ENCODE data around the gene SUGCT. TPM values are rescaled to one million over a fixed set of nuclear protein-coding genes. Genes with fewer than 3 reads are reported as not detected.
A peak's percentile ranks its signal among the peaks of the same experiment; 100 is the strongest.

Gene SUGCT
- total RNA-seq, 1 donor from 2014 or later, result 3.1 TPM

- no peak for DNase-seq (ENCODE audit: extremely low read depth, low read depth, low spot score)
Measured at GRCh38 chr7:40549372-40550039, 414.7 kb downstream of the SUGCT start.

GRCh38 chr7:40551685-40552576, 417.1 kb downstream of the SUGCT start:
- peak; percentile 54 for DNase-seq (ENCODE audit: extremely low read depth, low read depth, low spot score)

- DNase-seq (ENCODE audit: extremely low read depth, low read depth, low spot score), result no peak
Measured at GRCh38 chr7:40560672-40561071, 425.9 kb downstream of the SUGCT start.

- DNase-seq (ENCODE audit: extremely low read depth, low read depth, low spot score), result no peak
Measured at GRCh38 chr7:40566879-40567278, 432.1 kb downstream of the SUGCT start.

- no peak for DNase-seq (ENCODE audit: extremely low read depth, low read depth, low spot score)
Measured at GRCh38 chr7:40569326-40569725, 434.5 kb downstream of the SUGCT start.

GRCh38 chr7:40570223-40570622, 435.4 kb downstream of the SUGCT start:
- no peak for DNase-seq (ENCODE audit: extremely low read depth, low read depth, low spot score)

GRCh38 chr7:40571796-40572195, 437.0 kb downstream of the SUGCT start:
- DNase-seq (ENCODE audit: extremely low read depth, low read depth, low spot score), result no peak

- no peak for DNase-seq (ENCODE audit: extremely low read depth, low read depth, low spot score)
Measured at GRCh38 chr7:40572810-40573465, 438.1 kb downstream of the SUGCT start.

- DNase-seq (ENCODE audit: extremely low read depth, low read depth, low spot score), result no peak
Measured at GRCh38 chr7:40579401-40579800, 444.6 kb downstream of the SUGCT start.

- DNase-seq (ENCODE audit: extremely low read depth, low read depth, low spot score), result no peak
Measured at GRCh38 chr7:40580776-40581175, 446.0 kb downstream of the SUGCT start.

GRCh38 chr7:40582539-40582938, 447.7 kb downstream of the SUGCT start:
- DNase-seq (ENCODE audit: extremely low read depth, low read depth, low spot score), result no peak

- DNase-seq (ENCODE audit: extremely low read depth, low read depth, low spot score), result no peak
Measured at GRCh38 chr7:40583667-40584444, 449.1 kb downstream of the SUGCT start.

- DNase-seq (ENCODE audit: extremely low read depth, low read depth, low spot score), result no peak
Measured at GRCh38 chr7:40584667-40585433, 450.0 kb downstream of the SUGCT start.

GRCh38 chr7:40586197-40586596, 451.4 kb downstream of the SUGCT start:
- no peak for DNase-seq (ENCODE audit: extremely low read depth, low read depth, low spot score)

GRCh38 chr7:40587419-40587818, 452.6 kb downstream of the SUGCT start:
- no peak for DNase-seq (ENCODE audit: extremely low read depth, low read depth, low spot score)

- no peak for DNase-seq (ENCODE audit: extremely low read depth, low read depth, low spot score)
Measured at GRCh38 chr7:40595129-40595528, 460.3 kb downstream of the SUGCT start.

GRCh38 chr7:40595832-40596231, 461.0 kb downstream of the SUGCT start:
- DNase-seq (ENCODE audit: extremely low read depth, low read depth, low spot score), result no peak

GRCh38 chr7:40597517-40597916, 462.7 kb downstream of the SUGCT start:
- no peak for DNase-seq (ENCODE audit: extremely low read depth, low read depth, low spot score)

- DNase-seq (ENCODE audit: extremely low read depth, low read depth, low spot score), result no peak
Measured at GRCh38 chr7:40598915-40599314, 464.1 kb downstream of the SUGCT start.

GRCh38 chr7:40599836-40600235, 465.0 kb downstream of the SUGCT start:
- DNase-seq (ENCODE audit: extremely low read depth, low read depth, low spot score), result no peak
